ENCODE data around the gene NDOR1.

DNA sequence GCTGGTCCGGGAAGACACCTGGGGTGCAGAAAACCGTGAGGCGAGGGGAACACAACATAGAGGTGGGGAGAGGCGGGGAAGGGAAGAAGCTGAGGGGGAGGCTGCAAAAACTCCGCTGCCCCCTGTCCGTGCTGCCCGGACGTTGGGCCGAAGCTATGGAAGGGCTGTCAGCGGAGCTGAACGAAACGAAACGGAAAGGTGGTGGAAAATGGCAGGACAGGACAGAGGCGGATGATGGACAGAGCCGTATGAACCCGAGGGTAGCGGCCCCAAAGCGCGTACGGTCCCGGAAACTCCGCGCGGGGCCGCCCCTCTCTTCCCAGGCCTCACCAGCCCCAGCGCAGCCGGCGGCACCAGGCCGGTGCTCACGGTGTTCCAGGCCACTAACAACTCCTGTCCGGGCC lies 17.4 kb upstream of the NDOR1 start:
- TF ChIP-seq, protein P1, sequence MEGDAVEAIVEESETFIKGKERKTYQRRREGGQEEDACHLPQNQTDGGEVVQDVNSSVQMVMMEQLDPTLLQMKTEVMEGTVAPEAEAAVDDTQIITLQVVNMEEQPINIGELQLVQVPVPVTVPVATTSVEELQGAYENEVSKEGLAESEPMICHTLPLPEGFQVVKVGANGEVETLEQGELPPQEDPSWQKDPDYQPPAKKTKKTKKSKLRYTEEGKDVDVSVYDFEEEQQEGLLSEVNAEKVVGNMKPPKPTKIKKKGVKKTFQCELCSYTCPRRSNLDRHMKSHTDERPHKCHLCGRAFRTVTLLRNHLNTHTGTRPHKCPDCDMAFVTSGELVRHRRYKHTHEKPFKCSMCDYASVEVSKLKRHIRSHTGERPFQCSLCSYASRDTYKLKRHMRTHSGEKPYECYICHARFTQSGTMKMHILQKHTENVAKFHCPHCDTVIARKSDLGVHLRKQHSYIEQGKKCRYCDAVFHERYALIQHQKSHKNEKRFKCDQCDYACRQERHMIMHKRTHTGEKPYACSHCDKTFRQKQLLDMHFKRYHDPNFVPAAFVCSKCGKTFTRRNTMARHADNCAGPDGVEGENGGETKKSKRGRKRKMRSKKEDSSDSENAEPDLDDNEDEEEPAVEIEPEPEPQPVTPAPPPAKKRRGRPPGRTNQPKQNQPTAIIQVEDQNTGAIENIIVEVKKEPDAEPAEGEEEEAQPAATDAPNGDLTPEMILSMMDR (IDR thresholded peaks at IDR 0.05; ENCODE audit: poor library complexity), result no peak
- no peak for TF ChIP-seq EZH2phosphoT487 (IDR thresholded peaks at IDR 0.05; ENCODE audit: low read depth, severe bottlenecking, unreplicated experiment)

All from hepatocyte (in vitro differentiated cells).